ENCODE measurements around the gene SGO2. TPM values are rescaled to one million over a fixed set of nuclear protein-coding genes. Genes with fewer than 3 reads are reported as not detected.

SGO2 gene
- total and polyA plus RNA-seq, 8 donors: 3.6 to 26.2 (median 14.2) TPM

DNA sequence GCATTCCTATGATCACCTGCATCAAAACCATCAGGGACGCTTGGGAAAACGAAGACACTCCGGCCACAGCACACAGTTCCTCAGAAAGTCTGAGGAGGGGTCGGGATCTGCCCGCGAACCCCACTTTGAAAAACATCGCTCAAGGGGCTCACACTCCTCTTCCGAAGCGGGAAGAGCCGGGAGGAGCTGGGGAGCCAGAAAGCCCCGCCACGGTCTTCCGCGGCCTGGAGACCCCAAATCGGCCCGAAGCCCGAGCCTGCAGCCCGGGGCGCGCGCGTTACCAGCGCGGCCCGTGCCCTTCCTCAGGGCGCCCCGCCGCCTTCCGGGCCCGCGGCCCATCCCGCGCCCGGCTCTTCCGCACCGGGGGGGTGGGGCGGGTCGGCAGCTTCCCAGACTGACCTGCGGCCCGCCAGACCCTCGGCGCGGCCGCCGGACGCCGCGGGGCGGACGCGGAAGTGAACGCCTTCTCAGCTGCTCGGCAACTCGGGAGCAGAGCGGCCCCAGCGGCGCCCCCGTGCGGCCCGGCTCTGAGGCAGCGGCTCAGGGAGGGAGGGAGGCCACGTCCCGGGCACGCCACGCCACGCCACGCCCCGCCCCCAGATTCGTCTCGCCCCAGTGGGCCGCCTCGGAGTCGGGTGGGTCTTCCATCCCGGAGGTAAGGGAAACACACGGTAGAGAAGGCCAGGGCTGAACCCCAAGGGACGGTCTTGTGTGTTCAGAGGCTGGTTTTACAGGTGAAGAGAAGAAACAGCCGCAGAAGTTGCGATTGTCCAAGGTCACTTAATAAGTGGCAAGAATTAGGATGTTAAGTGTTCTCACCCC, 16.2 kb upstream of the SGO2 start, which contains the start of gene KCTD18:
TSS of gene KCTD18 (minus strand) at position 457 of the 822 bp plus-strand sequence. CDS start 3,052 bp downstream, outside the sequence.
- intact Hi-C loops (cut with DNase I): no loop called here
- Histone ChIP-seq H3K4me3 (peak within 1 kb of the TSS; percentile 72 to 78), H3K9me3 (no peaks in the 10 kb centered on the region), H3K27ac (peak within 1 kb of the TSS; percentile 75 to 90), H3K4me1 (peaks cover 3 to 16% of the 10 kb centered on the region in 2 donors), H3K27me3 (no peaks in the 10 kb centered on the region), H3K36me3 (no peaks in the 10 kb centered on the region)
- DNase-seq: peak; percentile 85 to 100 (median 94)
- TF ChIP-seq, protein P1, sequence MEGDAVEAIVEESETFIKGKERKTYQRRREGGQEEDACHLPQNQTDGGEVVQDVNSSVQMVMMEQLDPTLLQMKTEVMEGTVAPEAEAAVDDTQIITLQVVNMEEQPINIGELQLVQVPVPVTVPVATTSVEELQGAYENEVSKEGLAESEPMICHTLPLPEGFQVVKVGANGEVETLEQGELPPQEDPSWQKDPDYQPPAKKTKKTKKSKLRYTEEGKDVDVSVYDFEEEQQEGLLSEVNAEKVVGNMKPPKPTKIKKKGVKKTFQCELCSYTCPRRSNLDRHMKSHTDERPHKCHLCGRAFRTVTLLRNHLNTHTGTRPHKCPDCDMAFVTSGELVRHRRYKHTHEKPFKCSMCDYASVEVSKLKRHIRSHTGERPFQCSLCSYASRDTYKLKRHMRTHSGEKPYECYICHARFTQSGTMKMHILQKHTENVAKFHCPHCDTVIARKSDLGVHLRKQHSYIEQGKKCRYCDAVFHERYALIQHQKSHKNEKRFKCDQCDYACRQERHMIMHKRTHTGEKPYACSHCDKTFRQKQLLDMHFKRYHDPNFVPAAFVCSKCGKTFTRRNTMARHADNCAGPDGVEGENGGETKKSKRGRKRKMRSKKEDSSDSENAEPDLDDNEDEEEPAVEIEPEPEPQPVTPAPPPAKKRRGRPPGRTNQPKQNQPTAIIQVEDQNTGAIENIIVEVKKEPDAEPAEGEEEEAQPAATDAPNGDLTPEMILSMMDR (IDR thresholded peaks at IDR 0.05): peak; percentile 79 to 87
- ATAC-seq: peak; percentile 99

DNA sequence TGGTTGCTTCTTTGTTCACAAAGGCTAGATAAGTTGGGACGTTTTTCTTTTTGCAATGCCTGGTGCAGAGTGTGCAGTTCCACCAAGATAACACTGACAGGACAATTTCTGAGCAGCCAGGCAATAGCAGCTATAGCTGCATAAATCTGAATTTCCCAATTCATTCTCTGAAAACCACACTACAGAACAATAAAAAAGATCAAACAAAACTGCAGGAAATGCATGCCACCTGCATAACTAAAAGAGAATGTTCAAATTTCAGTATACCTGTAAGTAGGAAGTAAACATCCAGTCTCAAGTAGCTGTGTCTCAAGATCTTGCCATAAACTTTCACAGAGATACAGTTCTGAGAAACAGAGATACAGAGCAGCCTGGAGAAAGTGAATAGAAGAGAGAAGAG, 10.9 kb upstream of the SGO2 start:
- Histone ChIP-seq H3K36me3 (no peaks in the 10 kb centered on the region), H3K4me1 (peaks cover 3 to 4% of the 10 kb centered on the region in 2 donors), H3K27me3 (no peaks in the 10 kb centered on the region), H3K4me3 (no peak overlapping the region), H3K9me3 (no peaks in the 10 kb centered on the region), H3K27ac (no peak overlapping the region)
- no peak for DNase-seq
- intact Hi-C loops (cut with DNase I): no loop called here
- TF ChIP-seq, protein P1 (IDR thresholded peaks at IDR 0.05): no peak
- ATAC-seq: no peak

DNA sequence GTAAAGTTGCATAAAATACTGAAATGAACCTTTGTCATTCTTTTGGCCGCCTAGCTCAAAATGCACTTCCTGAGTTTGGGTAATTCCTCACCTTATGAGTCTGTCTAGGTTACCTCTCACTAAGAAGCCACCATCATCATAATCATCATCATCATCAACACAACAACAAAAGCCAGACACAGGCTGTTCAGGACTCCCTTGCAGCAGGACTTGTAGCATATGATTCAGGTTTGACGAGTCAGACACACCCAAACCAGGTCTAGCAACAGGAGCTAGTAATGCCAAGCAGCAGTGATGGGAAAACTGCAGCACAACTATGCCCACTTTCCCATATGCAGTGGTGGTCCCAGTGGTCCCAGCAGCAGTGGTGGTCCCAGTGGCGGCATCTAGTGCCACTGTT, 2.8 kb upstream of the SGO2 start:
- no peak for ATAC-seq
- intact Hi-C loops (cut with DNase I): no loop called here

DNA sequence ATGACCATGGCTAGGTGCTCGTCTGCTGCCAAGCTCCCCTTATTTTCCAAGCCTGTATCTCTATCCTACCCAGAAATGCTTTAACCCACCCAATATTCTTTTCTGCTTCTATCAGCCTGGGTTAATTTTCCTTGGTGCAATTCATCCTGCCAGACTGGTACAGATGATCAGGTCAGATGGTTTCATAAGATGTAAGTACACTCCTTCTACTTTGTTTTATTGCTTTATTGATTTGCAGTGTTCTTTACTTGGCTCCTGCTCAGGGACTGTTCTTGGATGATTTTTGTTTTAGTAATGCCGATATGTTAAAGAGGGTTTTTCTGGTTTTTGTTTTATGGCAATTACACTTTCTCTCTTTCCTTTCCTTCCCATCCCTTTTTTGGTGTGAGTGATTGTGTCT, 2.4 kb upstream of the SGO2 start:
- Histone ChIP-seq H3K4me3 (no peak overlapping the region), H3K27ac (no peak overlapping the region), H3K27me3 (no peaks in the 10 kb centered on the region), H3K9me3 (no peaks in the 10 kb centered on the region), H3K4me1 (peaks cover 6 to 12% of the 10 kb centered on the region in 2 donors), H3K36me3 (no peaks in the 10 kb centered on the region)
- no peak for ATAC-seq
- intact Hi-C loops (cut with DNase I): no loop called here
- no peak for DNase-seq
- TF ChIP-seq, protein P1 (IDR thresholded peaks at IDR 0.05): no peak

More for the DNA sequence above, 2.8 kb upstream of the SGO2 start:
- Histone ChIP-seq H3K4me1 (peaks cover 6 to 12% of the 10 kb centered on the region in 2 donors), H3K27me3 (no peaks in the 10 kb centered on the region), H3K4me3 (no peak overlapping the region), H3K9me3 (no peaks in the 10 kb centered on the region), H3K36me3 (no peaks in the 10 kb centered on the region), H3K27ac (no peak overlapping the region)
- TF ChIP-seq, protein P1 (IDR thresholded peaks at IDR 0.05): no peak
- DNase-seq: no peak

DNA sequence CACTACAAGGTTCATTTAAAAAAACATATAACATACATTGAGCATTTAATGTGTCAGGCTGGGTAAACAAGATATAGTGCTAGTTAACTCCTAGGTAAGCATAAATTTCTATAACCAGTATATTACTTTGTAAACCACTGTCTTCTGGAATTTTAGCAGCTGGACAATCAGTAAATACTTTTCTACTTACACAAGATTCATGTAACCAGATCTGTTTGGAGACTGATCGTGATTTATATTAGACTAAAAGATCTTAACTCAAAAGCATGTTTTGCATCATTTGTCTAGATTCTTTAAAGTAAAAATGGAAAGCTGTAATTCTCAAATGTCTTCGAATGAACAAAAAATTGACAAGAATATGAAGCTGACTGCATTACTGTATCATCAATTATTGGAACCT, 941 bp upstream of the SGO2 start:
- Histone ChIP-seq H3K36me3 (no peaks in the 10 kb centered on the region), H3K27me3 (no peaks in the 10 kb centered on the region), H3K9me3 (no peaks in the 10 kb centered on the region), H3K27ac (no peak overlapping the region), H3K4me1 (peaks cover 6 to 12% of the 10 kb centered on the region in 2 donors), H3K4me3 (peak overlapping the region in 1 of 2 donors; percentile 84)
- ATAC-seq: no peak
- intact Hi-C loops (cut with DNase I): no loop called here
- DNase-seq: no peak
- TF ChIP-seq, protein P1 (IDR thresholded peaks at IDR 0.05): no peak
